HAP-1 (cell line): ENCODE results near the gene IDI2.

Experiments
- DNase-seq, 2 experiments: peaks; one replicate each; pipeline ENCODE4 v3.0.0-alpha.2; 2016 to 2020; ENCODE audit warnings: low spot score in 2 of 2
- H3K27me3 ChIP-seq: fragments of 250-450 bp; sonication (Bioruptor Pico); 2 replicates; pipeline ENCODE4 v1.5.1; 2020; ENCODE audit warnings: low read depth, mild to moderate bottlenecking, moderate library complexity
- H3K36me3 ChIP-seq: fragments of 250-450 bp; sonication (Bioruptor Pico); replicated peaks from 2 replicates; pipeline ENCODE4 v1.5.1; 2020; ENCODE audit warnings: mild to moderate bottlenecking
- H3K4me1 ChIP-seq: fragments of 250-450 bp; sonication (Bioruptor Pico); 2 replicates; pipeline ENCODE4 v1.5.1; 2020; ENCODE audit warnings: mild to moderate bottlenecking
- H3K4me3 ChIP-seq: fragments of 250-450 bp; sonication (Bioruptor Pico); 2 replicates; pipeline ENCODE4 v1.5.1; 2020; ENCODE audit warnings: mild to moderate bottlenecking, moderate library complexity
- H3K9me3 ChIP-seq: fragments of 250-450 bp; sonication (Bioruptor Pico); 2 replicates; pipeline ENCODE4 v1.5.1; 2020; ENCODE audit warnings: mild to moderate bottlenecking, moderate library complexity
- in situ Hi-C: fragments of 300-500 bp; cut with MboI; formaldehyde crosslinking; loops from 3 replicates; pipeline ENCODE4 v1.14.3; 2020; ENCODE audit warnings: low sequenced_read_pairs, inconsistent platforms, mixed read lengths

IDI2 gene

GRCh38 chr10:1056326-1057105 is 30.9 kb upstream of the IDI2 start, which contains the start of gene WDR37:
Gene WDR37, plus strand, starts transcription at chr10:1056385. Its CDS starts 15,771 bp downstream, at chr10:1072156.
- H3K27me3 ChIP-seq = no peaks in the 10 kb centered on the region
- no peaks in the 10 kb centered on the region for H3K9me3 ChIP-seq
- in situ Hi-C loops = no loop called here
- peaks cover 18% of the 10 kb centered on the region for H3K36me3 ChIP-seq
- H3K4me3 ChIP-seq = peak within 1 kb of the TSS; percentile 96
- peaks cover 31% of the 10 kb centered on the region for H3K4me1 ChIP-seq
- peak; percentile 67 to 92 for DNase-seq

- H3K4me1 ChIP-seq = peaks cover 30% of the 10 kb centered on the region
- no peaks in the 10 kb centered on the region for H3K9me3 ChIP-seq
- peak overlapping the region; percentile 96 for H3K4me3 ChIP-seq
- no peaks in the 10 kb centered on the region for H3K27me3 ChIP-seq
- peaks cover 21% of the 10 kb centered on the region for H3K36me3 ChIP-seq
- in situ Hi-C loops = no loop called here
- no peak for DNase-seq
Observed at GRCh38 chr10:1054684-1055083, 29.0 kb upstream of the IDI2 start.

- Histone ChIP-seq H3K4me3 (peak overlapping the region; percentile 80; the same call in 1 of the 2 replicates), H3K4me1 (peaks cover 37% of the 10 kb centered on the region), H3K36me3 (peaks cover 25% of the 10 kb centered on the region), H3K9me3 (no peaks in the 10 kb centered on the region), H3K27me3 (no peaks in the 10 kb centered on the region)
- in situ Hi-C loops = no loop called here
- DNase-seq = peak in 1 of 2 experiments; percentile 51
Observed at GRCh38 chr10:1050554-1050953, 24.9 kb upstream of the IDI2 start.

- Histone ChIP-seq H3K4me1 (peaks cover 34% of the 10 kb centered on the region), H3K36me3 (peaks cover 25% of the 10 kb centered on the region), H3K9me3 (no peaks in the 10 kb centered on the region), H3K4me3 (peak overlapping the region; percentile 80), H3K27me3 (no peaks in the 10 kb centered on the region)
- DNase-seq = peak in 1 of 2 experiments; percentile 40
- in situ Hi-C loops = no loop called here
Observed at GRCh38 chr10:1050145-1050544, 24.5 kb upstream of the IDI2 start.

GRCh38 chr10:1049425-1049958 is 23.8 kb upstream of the IDI2 start:
- in situ Hi-C loops = no loop called here
- Histone ChIP-seq H3K27me3 (no peaks in the 10 kb centered on the region), H3K4me3 (peak overlapping the region; percentile 80), H3K36me3 (peaks cover 25% of the 10 kb centered on the region), H3K4me1 (peaks cover 34% of the 10 kb centered on the region), H3K9me3 (no peaks in the 10 kb centered on the region)
- DNase-seq = no peak

- in situ Hi-C loops = no loop called here
- Histone ChIP-seq H3K27me3 (no peaks in the 10 kb centered on the region), H3K4me1 (peaks cover 31% of the 10 kb centered on the region), H3K4me3 (peak within 1 kb of the TSS; percentile 80), H3K36me3 (peaks cover 21% of the 10 kb centered on the region), H3K9me3 (no peaks in the 10 kb centered on the region)
- DNase-seq = peak; percentile 92 to 99
Observed at GRCh38 chr10:1048732-1049424, 23.2 kb upstream of the IDI2 start, which contains the start of gene IDI1. Gene IDI1, minus strand, starts transcription at chr10:1049119. Its CDS starts 116 bp downstream, at chr10:1049003.

GRCh38 chr10:1048349-1048731 is 22.7 kb upstream of the IDI2 start:
- Histone ChIP-seq H3K36me3 (peaks cover 23% of the 10 kb centered on the region), H3K9me3 (no peaks in the 10 kb centered on the region), H3K27me3 (no peaks in the 10 kb centered on the region), H3K4me1 (peaks cover 31% of the 10 kb centered on the region), H3K4me3 (peak overlapping the region; percentile 80)
- DNase-seq = no peak
- in situ Hi-C loops = no loop called here

GRCh38 chr10:1047937-1048336 is 22.3 kb upstream of the IDI2 start:
- H3K27me3 ChIP-seq = no peaks in the 10 kb centered on the region
- in situ Hi-C loops = no loop called here
- peaks cover 31% of the 10 kb centered on the region for H3K4me1 ChIP-seq
- DNase-seq = peak in 1 of 2 experiments; percentile 68
- no peaks in the 10 kb centered on the region; the same call in 1 of the 2 replicates for H3K9me3 ChIP-seq
- peak overlapping the region; percentile 80 for H3K4me3 ChIP-seq
- H3K36me3 ChIP-seq = peaks cover 23% of the 10 kb centered on the region

GRCh38 chr10:1045415-1045814 is 19.8 kb upstream of the IDI2 start:
- peaks cover 39% of the 10 kb centered on the region for H3K36me3 ChIP-seq
- in situ Hi-C loops = no loop called here
- H3K4me3 ChIP-seq = no peak overlapping the region
- no peaks in the 10 kb centered on the region for H3K27me3 ChIP-seq
- H3K4me1 ChIP-seq = peaks cover 13% of the 10 kb centered on the region
- DNase-seq = no peak
- H3K9me3 ChIP-seq = no peaks in the 10 kb centered on the region; the same call in 1 of the 2 replicates

GRCh38 chr10:1044964-1045363 is 19.3 kb upstream of the IDI2 start:
- in situ Hi-C loops = no loop called here
- Histone ChIP-seq H3K36me3 (peaks cover 43% of the 10 kb centered on the region), H3K9me3 (no peaks in the 10 kb centered on the region; the same call in 1 of the 2 replicates), H3K4me3 (no peak overlapping the region), H3K27me3 (no peaks in the 10 kb centered on the region), H3K4me1 (peaks cover 13% of the 10 kb centered on the region)
- no peak for DNase-seq

GRCh38 chr10:1044146-1044545 is 18.5 kb upstream of the IDI2 start:
- Histone ChIP-seq H3K4me1 (peaks cover 13% of the 10 kb centered on the region), H3K27me3 (no peaks in the 10 kb centered on the region), H3K4me3 (no peak overlapping the region), H3K36me3 (peaks cover 51% of the 10 kb centered on the region), H3K9me3 (no peaks in the 10 kb centered on the region; the same call in 1 of the 2 replicates)
- DNase-seq = no peak
- in situ Hi-C loops = no loop called here

- H3K4me1 ChIP-seq = peaks cover 13% of the 10 kb centered on the region
- H3K9me3 ChIP-seq = no peaks in the 10 kb centered on the region; the same call in 1 of the 2 replicates
- H3K27me3 ChIP-seq = no peaks in the 10 kb centered on the region
- DNase-seq = no peak
- peaks cover 51% of the 10 kb centered on the region for H3K36me3 ChIP-seq
- no peak overlapping the region for H3K4me3 ChIP-seq
- in situ Hi-C loops = no loop called here
Observed at GRCh38 chr10:1043532-1043995, 17.9 kb upstream of the IDI2 start.

- Histone ChIP-seq H3K27me3 (no peaks in the 10 kb centered on the region), H3K4me3 (no peak overlapping the region), H3K4me1 (peaks cover 10% of the 10 kb centered on the region), H3K9me3 (no peaks in the 10 kb centered on the region; the same call in 1 of the 2 replicates), H3K36me3 (peaks cover 58% of the 10 kb centered on the region)
- in situ Hi-C loops = no loop called here
- DNase-seq = no peak
Observed at GRCh38 chr10:1041514-1041913, 15.9 kb upstream of the IDI2 start.
